Keratinocyte (primary cell): ENCODE measurements around the gene ZNF629.

ENCODE experiments used
- EZH2 ChIP-seq: IDR thresholded peaks from one replicate; pipeline ENCODE4 v1.6.1; 2012; ENCODE audit warnings: inconsistent platforms, mild to moderate bottlenecking, low read length, moderate library complexity
- TF ChIP-seq, protein P1 (sequence below), 3 experiments: IDR thresholded peaks in 1 of 3; conservative IDR thresholded peaks in 1 of 3; optimal IDR thresholded peaks in 1 of 3; 2 replicates in 2 of 3; 3 replicates in 1 of 3; pipeline versions ENCODE3 to v1.5.1; 2011; ENCODE audit warnings: low read length in 3 of 3, mild to moderate bottlenecking in 3 of 3, moderate library complexity in 2 of 3, control low read depth in 1 of 3, inconsistent platforms in 1 of 3; ENCODE audit not compliant: insufficient read depth in 2 of 3; ENCODE audit errors: extremely low read depth in 1 of 3

DNA sequence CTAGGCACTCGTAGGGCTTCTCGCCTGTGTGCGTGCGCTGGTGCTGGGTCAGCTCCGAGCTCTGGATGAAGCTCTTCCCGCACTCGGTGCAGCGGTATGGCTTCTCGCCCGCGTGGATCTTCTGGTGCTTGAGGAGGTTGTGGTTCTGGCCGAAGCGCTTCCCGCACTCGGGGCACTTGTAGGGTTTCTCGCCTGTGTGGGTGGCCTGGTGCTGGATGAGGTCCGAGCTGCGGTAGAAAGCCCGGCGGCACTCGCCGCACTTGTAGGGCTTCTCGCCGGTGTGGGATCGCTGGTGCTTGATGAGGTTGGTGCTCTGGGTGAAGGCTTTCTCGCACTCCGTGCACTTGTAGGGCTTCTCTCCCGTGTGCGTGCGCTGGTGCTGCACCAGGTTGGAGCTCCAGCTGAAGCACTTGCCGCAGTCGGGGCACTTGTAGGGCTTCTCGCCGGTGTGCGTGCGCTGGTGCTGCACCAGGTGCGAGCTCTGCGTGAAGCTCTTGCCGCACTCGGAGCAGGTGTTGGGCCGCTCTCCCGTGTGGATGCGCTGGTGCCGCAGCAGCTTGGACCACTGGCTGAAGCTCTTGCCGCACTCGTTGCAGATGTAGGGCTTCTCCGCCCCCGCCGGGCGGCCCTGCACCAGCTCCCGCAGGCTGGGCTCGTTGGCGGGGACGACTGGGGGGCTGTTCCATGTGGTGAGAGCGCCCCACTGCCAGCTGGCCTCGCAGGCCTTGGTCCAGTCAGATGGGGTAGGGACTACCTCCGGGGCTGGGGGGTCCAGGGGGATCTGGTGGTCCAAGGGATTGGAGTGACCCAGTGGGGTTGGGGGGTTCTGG lies 3.5 kb downstream of the ZNF629 start:
- TF ChIP-seq, protein P1, sequence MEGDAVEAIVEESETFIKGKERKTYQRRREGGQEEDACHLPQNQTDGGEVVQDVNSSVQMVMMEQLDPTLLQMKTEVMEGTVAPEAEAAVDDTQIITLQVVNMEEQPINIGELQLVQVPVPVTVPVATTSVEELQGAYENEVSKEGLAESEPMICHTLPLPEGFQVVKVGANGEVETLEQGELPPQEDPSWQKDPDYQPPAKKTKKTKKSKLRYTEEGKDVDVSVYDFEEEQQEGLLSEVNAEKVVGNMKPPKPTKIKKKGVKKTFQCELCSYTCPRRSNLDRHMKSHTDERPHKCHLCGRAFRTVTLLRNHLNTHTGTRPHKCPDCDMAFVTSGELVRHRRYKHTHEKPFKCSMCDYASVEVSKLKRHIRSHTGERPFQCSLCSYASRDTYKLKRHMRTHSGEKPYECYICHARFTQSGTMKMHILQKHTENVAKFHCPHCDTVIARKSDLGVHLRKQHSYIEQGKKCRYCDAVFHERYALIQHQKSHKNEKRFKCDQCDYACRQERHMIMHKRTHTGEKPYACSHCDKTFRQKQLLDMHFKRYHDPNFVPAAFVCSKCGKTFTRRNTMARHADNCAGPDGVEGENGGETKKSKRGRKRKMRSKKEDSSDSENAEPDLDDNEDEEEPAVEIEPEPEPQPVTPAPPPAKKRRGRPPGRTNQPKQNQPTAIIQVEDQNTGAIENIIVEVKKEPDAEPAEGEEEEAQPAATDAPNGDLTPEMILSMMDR (optimal IDR thresholded peaks at IDR 0.05 in 1 of 3, IDR thresholded peaks at IDR 0.05 in 1 of 3, conservative IDR thresholded peaks at IDR 0.05 in 1 of 3; ENCODE audit: extremely low read depth in 1 of 3, insufficient read depth in 2 of 3, low read length in 3 of 3) = no peak
- no peak for TF ChIP-seq EZH2
